Activated naive CD4-positive, alpha-beta T cell treated with anti-CD3 and anti-CD28 coated beads, Interleukin-2, amount 50 U/mL, for 24 hours (primary cell): ENCODE results near the gene LRRIQ1.
A peak's percentile ranks its signal among the peaks of the same experiment; 100 is the strongest.

Source experiments
- H3K27ac Mint-ChIP-seq: one replicate; pipeline ENCODE4 v1.8.0; 2021; ENCODE audit warnings: mild to moderate bottlenecking, mixed read lengths
- H3K27me3 Mint-ChIP-seq: one replicate; pipeline ENCODE4 v1.8.0; 2021; ENCODE audit warnings: mixed read lengths
- H3K36me3 Mint-ChIP-seq: one replicate; pipeline ENCODE4 v1.8.0; 2021; ENCODE audit warnings: mixed read lengths
- H3K4me1 Mint-ChIP-seq: one replicate; pipeline ENCODE4 v1.8.0; 2021; ENCODE audit warnings: mixed read lengths
- H3K4me3 Mint-ChIP-seq: one replicate; pipeline ENCODE4 v1.8.0; 2021; ENCODE audit warnings: mild to moderate bottlenecking, mixed read lengths
- H3K9me3 Mint-ChIP-seq: one replicate; pipeline ENCODE4 v1.8.0; 2021; ENCODE audit warnings: mixed read lengths

LRRIQ1 gene

DNA sequence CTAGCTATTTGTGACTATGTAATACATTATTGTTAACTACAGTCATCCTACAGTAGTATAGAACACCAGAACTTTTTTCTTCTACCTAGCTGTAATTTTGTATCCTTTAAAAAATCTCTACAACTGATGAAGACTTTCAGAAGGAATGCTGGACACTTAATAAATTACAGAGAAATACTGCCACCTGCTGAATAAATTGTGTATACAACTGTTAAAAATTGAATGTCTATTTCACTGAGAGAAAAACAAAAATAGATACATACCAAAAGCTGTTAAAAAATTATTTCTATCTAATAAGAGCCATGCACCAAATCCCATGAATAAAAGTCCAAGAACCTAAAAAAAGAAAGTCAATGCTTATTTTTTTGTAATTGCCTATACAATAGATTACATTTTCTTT lies 6.7 kb upstream of the LRRIQ1 start:
- Mint-ChIP-seq H3K9me3 (no peaks in the 10 kb centered on the region), H3K27me3 (no peaks in the 10 kb centered on the region), H3K36me3 (no peaks in the 10 kb centered on the region), H3K27ac (no peak overlapping the region), H3K4me3 (no peak overlapping the region), H3K4me1 (no peaks in the 10 kb centered on the region)

DNA sequence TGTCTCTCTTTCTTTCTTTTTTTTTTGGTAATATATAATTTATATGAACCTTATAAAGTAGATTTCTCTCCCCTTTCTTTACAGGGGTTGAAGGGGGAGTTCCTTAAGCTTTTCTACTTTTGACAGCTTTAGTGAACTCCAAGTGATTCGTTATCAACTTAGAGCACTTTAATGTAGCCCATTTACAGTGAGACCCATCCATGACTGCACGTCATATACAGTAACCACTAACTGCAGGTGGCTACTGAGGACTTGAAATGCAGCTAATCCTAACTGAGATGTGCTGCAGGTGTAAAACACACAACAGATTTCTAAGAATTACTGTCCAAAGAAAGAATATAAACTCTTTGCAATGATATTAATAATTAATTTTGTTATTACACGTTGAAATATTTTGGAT lies 582 bp downstream of the LRRIQ1 start:
- Mint-ChIP-seq H3K4me3 (peak overlapping the region; percentile 26), H3K36me3 (no peaks in the 10 kb centered on the region), H3K27ac (no peak overlapping the region), H3K9me3 (no peaks in the 10 kb centered on the region), H3K4me1 (peaks cover 5% of the 10 kb centered on the region), H3K27me3 (peaks cover 4% of the 10 kb centered on the region)

DNA sequence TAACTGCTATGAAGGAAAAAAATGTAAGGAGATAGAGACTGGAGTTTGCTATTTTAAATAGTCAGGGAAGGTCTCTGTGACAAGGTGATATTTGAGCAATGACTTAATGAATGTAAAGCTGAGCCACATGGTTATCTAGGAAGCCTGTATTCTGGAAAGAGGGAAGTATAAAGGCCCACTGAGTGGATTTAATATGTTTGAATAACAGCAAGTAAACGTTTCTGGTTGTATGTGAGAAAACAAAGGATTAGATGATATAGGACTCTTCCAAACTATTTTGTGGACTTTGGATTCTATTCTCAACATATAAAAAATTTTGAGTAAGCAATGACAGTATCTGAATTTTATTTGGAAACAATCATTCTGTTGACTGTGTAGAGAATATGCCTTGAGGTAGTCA lies 5.2 kb downstream of the LRRIQ1 start:
- Mint-ChIP-seq H3K27me3 (peaks cover 1% of the 10 kb centered on the region), H3K27ac (no peak overlapping the region), H3K4me3 (no peak overlapping the region), H3K4me1 (peaks cover under 1% of the 10 kb centered on the region), H3K9me3 (no peaks in the 10 kb centered on the region), H3K36me3 (no peaks in the 10 kb centered on the region)

DNA sequence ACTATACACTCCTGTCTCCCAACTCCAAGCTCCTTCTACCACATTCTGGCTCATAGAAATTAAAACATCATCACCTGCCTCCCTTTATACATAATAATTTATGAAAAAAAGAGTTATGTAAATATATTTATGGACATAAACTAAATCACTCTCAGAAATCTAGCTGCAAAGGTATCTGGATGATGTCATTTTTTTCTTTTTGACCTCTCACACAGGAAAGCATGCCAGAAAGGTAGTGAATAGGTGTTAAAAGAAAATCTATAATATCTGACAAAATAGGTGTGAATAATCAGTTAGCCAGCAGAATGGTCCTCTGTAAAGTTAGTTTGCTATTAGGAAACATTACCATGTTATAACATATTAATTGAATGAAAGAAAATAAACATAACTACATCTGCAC lies 7.7 kb downstream of the LRRIQ1 start:
- Mint-ChIP-seq H3K9me3 (no peaks in the 10 kb centered on the region), H3K4me1 (no peaks in the 10 kb centered on the region), H3K27me3 (no peaks in the 10 kb centered on the region), H3K36me3 (no peaks in the 10 kb centered on the region), H3K27ac (no peak overlapping the region), H3K4me3 (no peak overlapping the region)

DNA sequence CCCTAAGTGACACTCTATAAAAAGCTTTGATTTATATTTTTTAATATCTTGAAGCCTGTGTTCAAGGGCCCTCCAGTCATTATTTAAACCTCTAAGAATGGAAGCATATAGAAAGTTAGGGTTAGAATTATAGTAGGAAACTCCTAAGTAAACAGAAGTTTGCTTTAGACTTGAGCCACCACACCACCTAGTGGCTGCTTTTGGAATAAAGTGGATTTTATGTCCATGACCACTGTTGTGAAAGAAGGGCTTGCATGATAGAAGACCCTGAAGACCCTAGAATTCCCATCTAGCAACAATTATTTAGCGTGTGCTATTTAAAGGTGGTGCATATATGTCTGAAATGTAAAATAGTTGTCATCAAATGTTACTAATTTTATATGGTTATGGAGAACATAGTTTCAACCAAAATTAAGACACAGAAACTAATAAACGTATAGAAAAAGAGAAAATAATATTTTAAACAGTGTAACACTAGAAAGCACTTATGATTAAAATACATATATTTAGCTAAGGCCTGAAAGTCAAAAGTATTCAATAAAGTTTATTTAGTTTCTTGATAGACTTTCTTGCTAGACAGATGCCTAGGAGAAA lies 21.3 kb downstream of the LRRIQ1 start:
- Mint-ChIP-seq H3K27ac (no peak overlapping the region), H3K36me3 (no peaks in the 10 kb centered on the region), H3K4me3 (no peak overlapping the region), H3K4me1 (no peaks in the 10 kb centered on the region), H3K9me3 (no peaks in the 10 kb centered on the region), H3K27me3 (no peaks in the 10 kb centered on the region)

DNA sequence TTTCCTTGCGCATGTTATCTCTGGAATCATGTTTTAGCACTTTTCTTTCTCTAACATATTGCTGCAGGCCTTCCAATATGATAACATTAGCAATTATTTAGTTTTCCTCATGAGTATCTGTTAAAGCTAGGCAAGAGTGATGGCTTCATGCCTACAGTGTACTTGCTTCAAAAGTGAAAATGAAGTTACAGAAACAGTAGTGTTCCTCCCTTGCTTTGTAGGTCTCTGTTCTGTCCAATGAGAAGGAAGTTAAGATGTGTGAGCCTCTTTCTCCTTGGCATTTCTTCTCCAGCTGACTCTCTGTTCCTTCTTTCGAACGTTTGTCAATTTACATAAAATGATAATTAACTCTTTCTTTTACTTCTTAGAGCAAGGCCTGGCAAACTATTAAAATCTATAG lies 22.2 kb downstream of the LRRIQ1 start:
- H3K4me1 Mint-ChIP-seq, result no peaks in the 10 kb centered on the region
- H3K27me3 Mint-ChIP-seq, result no peaks in the 10 kb centered on the region
- no peaks in the 10 kb centered on the region for H3K36me3 Mint-ChIP-seq

DNA sequence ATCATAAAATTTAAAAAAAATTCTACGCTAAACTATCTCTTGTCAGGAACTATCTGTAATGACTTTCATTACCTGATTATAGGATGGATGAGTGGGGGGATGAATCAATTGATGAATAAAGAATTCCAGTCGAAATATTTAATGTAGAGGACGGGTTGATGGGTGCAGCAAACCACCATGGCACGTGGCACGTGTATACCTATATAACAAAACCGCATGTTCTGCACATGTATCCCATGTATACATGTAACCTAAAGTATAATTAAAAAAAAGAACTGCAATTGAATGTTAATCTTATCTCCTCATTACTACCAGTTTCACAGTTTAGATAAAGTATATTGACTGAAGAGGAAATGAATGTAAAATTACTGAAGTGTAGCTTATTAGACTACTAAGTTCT lies 23.4 kb downstream of the LRRIQ1 start:
- H3K4me1 Mint-ChIP-seq, result no peaks in the 10 kb centered on the region
- no peak overlapping the region for H3K27ac Mint-ChIP-seq
- H3K9me3 Mint-ChIP-seq, result no peaks in the 10 kb centered on the region

More for the DNA sequence above, 22.2 kb downstream of the LRRIQ1 start:
- no peak overlapping the region for H3K4me3 Mint-ChIP-seq
- H3K9me3 Mint-ChIP-seq, result no peaks in the 10 kb centered on the region
- H3K27ac Mint-ChIP-seq, result no peak overlapping the region

DNA sequence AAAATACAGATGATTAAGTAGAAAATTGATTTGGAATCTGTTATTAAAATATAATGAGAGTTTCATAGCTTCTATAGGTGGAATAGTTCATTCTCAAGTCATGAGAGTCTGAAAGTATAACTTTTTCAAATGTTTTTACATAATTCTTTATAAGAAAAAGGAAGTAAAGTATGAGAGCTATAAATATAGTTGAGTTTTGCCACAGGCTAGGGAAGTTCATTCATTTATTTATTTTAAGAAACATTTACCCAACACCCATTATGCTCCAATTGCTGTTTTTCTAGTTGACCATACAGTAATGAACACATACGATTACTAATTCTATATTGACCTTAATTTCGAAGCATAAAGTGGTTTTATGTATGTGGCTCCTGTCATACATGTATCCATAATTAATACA lies 24.8 kb downstream of the LRRIQ1 start:
- Mint-ChIP-seq H3K4me1 (no peaks in the 10 kb centered on the region), H3K27ac (no peak overlapping the region), H3K9me3 (no peaks in the 10 kb centered on the region), H3K27me3 (no peaks in the 10 kb centered on the region), H3K4me3 (no peak overlapping the region), H3K36me3 (no peaks in the 10 kb centered on the region)

More for the DNA sequence above, 23.4 kb downstream of the LRRIQ1 start:
- Mint-ChIP-seq H3K36me3 (no peaks in the 10 kb centered on the region), H3K4me3 (no peak overlapping the region), H3K27me3 (no peaks in the 10 kb centered on the region)

DNA sequence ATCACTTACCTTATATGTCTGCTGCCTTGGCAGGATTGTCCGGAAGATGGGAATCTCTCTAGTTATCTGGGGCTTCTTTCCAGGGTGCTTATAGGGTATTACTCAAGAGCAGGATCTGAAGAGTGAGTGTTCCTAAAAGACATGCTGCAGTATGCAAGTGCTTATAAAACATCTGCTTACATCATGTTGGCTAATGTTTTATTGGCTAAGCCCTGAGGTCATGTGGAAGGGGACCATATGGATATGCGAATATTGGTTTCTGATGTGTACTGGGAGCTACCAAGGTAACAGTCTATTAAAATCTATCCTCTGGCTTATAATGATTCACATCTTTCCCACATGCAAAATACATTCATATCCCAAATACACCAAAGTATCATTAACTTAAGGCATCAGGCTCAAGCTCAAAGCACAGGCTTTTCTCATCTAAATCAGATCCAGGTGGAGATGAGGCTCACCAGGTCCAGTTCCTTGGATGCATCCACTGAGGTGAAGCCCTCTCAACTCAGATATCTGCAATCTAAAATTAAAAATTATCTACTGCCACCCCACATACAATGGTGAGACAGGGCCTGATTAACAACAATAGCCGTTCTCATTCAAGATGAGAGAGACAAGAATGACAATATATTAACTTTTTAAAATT lies 29.8 kb downstream of the LRRIQ1 start:
- Mint-ChIP-seq H3K4me1 (no peaks in the 10 kb centered on the region), H3K4me3 (no peak overlapping the region), H3K27me3 (no peaks in the 10 kb centered on the region), H3K36me3 (no peaks in the 10 kb centered on the region), H3K9me3 (no peaks in the 10 kb centered on the region), H3K27ac (no peak overlapping the region)

DNA sequence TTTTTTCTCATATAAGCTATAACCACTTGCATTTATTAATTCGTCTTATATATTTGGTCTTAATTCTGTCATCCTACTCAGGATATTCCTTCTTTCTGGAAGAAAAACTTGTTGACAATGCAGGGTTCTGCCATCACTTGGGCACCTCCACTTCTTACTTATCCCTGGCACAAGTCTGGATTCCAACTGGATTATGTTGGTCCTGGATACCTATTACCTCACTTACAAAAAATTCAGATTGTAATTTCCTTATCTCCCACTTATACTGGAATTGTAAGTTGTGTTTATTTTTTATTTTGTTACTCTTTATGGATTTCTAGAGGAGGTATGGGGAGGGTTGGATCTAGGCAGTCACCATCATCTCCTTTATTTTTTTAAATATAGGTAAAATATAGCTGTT lies 36.7 kb downstream of the LRRIQ1 start:
- no peaks in the 10 kb centered on the region for H3K27me3 Mint-ChIP-seq
- H3K36me3 Mint-ChIP-seq, result no peaks in the 10 kb centered on the region
- no peak overlapping the region for H3K27ac Mint-ChIP-seq
- H3K4me1 Mint-ChIP-seq, result no peaks in the 10 kb centered on the region
- H3K4me3 Mint-ChIP-seq, result no peak overlapping the region
- H3K9me3 Mint-ChIP-seq, result no peaks in the 10 kb centered on the region

DNA sequence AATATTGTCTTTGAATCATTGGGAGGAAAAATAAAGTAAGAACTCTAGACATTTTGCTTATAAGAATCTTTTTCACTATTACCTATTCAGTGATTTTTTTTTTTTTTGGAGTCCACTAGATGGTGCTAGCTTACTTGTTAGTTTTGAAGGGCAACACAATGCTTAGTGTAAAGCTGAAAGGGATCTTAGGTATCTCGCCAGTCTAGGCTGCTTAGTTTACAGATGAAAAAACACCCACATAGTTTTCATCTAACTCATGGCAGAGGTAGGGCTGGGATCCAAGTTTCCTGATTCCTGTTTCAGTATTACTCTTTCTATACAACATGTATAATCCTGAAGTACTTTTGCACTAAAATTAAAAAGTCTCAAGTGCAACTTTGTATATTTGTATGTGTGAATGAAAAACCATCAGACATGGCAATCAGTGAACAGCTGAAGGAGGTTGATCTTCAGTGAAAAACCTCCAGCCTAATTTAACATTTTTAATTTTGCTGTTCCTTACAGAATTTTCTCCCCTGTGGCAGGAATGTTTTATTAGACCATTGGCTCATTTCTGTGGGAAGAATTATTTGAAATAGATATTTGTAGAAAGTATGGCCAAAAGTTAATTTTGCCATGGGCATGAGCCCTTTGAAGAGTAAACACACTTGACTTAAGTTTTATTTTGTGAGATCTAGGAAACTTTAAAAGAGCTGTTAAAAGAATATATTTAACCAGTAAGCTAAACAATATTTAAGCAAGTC lies 40.7 kb downstream of the LRRIQ1 start:
- Mint-ChIP-seq H3K9me3 (no peaks in the 10 kb centered on the region), H3K27me3 (no peaks in the 10 kb centered on the region), H3K27ac (no peak overlapping the region), H3K4me1 (no peaks in the 10 kb centered on the region), H3K4me3 (no peak overlapping the region), H3K36me3 (no peaks in the 10 kb centered on the region)

DNA sequence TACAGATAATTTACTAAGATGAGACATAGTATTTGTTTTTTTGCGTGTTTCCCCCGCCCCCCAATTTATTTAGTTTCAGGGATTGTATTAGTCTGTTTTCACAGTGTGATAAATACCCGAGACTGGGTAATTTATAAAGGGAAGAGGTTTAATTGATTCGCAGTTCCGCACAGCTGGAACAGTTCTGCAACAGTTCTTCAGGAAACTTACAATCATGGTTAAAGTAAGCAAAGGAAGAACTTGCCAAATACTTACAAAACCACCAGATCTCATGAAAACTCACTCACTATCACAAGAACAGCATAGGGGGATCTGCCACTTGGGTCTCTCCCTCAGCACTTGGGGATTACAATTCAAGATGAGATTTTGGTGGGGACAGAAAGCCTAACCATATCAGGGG lies 48.9 kb downstream of the LRRIQ1 start:
- Mint-ChIP-seq H3K4me3 (no peak overlapping the region), H3K27ac (no peak overlapping the region), H3K36me3 (no peaks in the 10 kb centered on the region), H3K9me3 (no peaks in the 10 kb centered on the region), H3K4me1 (no peaks in the 10 kb centered on the region), H3K27me3 (no peaks in the 10 kb centered on the region)

DNA sequence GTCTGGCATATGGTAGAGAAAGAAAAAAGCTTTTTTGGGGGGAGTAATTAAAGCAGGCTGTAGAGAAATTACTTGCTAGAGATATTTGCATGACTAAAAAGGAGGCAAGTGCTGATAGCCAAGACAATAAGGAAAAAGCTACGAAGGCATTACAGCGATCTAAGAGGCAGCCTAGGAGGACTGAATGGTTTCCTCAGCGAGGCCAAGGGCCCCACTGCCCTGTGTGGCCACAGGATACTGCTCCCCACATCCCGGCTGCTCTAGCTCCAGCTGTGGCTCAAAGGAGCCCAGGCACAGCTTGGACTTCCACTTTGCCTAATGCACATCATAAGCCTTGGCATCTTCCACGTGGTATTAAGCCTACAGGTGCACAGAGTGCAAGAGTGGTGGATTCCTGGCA lies 53.6 kb downstream of the LRRIQ1 start:
- H3K27ac Mint-ChIP-seq, result no peak overlapping the region
- no peaks in the 10 kb centered on the region for H3K9me3 Mint-ChIP-seq
- H3K4me3 Mint-ChIP-seq, result no peak overlapping the region
- no peaks in the 10 kb centered on the region for H3K4me1 Mint-ChIP-seq
- no peaks in the 10 kb centered on the region for H3K36me3 Mint-ChIP-seq
- H3K27me3 Mint-ChIP-seq, result no peaks in the 10 kb centered on the region

DNA sequence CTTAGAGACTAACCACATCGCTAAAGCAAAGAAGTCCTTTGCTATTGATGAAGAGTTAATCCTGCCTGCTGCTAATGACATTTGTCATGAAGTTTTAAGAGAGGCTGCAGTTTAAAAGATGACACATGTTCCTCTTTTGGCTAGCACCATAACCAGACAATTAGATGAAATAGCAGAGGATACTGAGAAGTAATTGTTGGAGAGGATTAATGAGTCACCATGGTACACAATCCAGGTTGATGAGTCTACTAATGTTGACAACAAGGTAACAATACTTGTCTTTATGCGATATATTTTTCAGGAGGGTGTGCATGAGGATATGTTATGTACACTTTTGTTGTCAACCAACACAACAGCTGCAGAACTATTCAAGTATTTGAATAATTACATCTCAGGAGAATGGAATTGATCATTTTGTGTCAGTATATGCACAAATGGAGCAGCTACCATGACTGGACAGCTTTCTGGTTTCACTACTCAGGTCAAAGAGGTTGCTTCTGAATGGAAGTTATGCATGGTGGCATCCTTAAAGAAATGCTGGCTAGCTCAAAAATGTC lies 56.7 kb downstream of the LRRIQ1 start:
- Mint-ChIP-seq H3K4me1 (no peaks in the 10 kb centered on the region), H3K27me3 (no peaks in the 10 kb centered on the region), H3K36me3 (no peaks in the 10 kb centered on the region), H3K4me3 (no peak overlapping the region), H3K27ac (no peak overlapping the region), H3K9me3 (peaks cover 4% of the 10 kb centered on the region)

DNA sequence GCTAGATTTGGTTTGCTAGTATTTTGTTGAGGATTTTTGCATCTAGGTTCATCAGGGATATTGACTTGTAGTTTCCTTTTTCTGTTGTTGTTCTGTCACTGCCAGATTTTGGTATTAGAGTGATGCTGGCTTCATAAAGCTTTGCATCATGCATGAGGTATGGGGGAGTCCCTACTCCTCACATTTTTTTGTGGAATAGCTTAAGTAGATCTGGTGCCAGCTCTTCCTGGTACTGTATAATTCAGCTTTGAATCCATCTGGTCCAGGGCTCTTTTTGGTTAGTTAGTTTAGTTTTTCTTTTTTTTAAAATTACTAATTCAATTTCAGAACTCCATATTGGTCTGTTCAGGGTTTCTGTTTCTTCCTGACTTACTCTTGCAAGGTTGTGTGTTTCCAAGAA lies 59.4 kb downstream of the LRRIQ1 start:
- H3K4me1 Mint-ChIP-seq, result no peaks in the 10 kb centered on the region
- no peaks in the 10 kb centered on the region for H3K36me3 Mint-ChIP-seq
- peaks cover 4% of the 10 kb centered on the region for H3K9me3 Mint-ChIP-seq
- no peaks in the 10 kb centered on the region for H3K27me3 Mint-ChIP-seq
- H3K4me3 Mint-ChIP-seq, result no peak overlapping the region
- no peak overlapping the region for H3K27ac Mint-ChIP-seq

DNA sequence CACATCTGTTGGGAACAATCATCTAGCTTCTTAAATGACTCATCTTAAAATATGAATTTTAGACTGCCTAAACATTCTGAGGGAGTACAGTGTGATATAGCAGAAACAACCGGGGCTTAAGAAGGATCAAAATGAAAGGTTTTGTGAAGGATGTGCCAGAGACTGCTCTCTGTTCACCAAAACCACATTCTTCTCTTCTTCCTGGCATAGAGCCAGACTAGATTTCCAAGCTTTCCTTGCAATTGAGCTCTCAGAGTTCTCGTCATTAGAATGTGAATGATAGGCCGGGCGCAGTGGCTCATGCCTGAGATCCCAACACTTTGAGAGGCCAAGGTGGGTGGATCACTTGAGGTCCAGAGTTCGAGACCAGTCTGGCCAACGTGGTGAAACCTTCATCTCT lies 94.5 kb downstream of the LRRIQ1 start:
- Mint-ChIP-seq H3K27me3 (no peaks in the 10 kb centered on the region), H3K36me3 (no peaks in the 10 kb centered on the region), H3K9me3 (peaks cover 7% of the 10 kb centered on the region), H3K4me3 (no peak overlapping the region), H3K27ac (no peak overlapping the region), H3K4me1 (no peaks in the 10 kb centered on the region)
